PC-9 (cell line): ENCODE measurements around the gene TRMT1.

Experiments
- CTCF ChIP-seq: fragments of 200-600 bp; sonication (generic); conservative IDR thresholded peaks from 2 replicates; pipeline ENCODE4 v1.6.1; 2017; ENCODE audit warnings: mixed run types, antibody characterized with exemption, mild to moderate bottlenecking, moderate library complexity
- EZH2 ChIP-seq: fragments of 200-600 bp; sonication (generic); IDR thresholded peaks from 2 replicates; pipeline ENCODE4 v1.8.0; 2017; ENCODE audit warnings: antibody characterized with exemption, low read depth

- TF ChIP-seq CTCF (no peak), EZH2 (no peak)
These were observed 33.2 kb upstream of the TRMT1 start for GRCh38 chr19:13149628-13150186.
